ENCODE data around the gene BICRA.

GRCh38 chr19:47631681-47632446 is 22.9 kb downstream of the BICRA start:
- no peak for TF ChIP-seq KDM1A (IDR thresholded peaks at IDR 0.05)
- no peak for TF ChIP-seq MLX (CRISPR knock-in tag; conservative IDR thresholded peaks at IDR 0.05)
- TF ChIP-seq E2F8 (IDR thresholded peaks at IDR 0.05; ENCODE audit: low read depth, partially characterized antibody), result no peak
- TF ChIP-seq HDAC2 (IDR thresholded peaks at IDR 0.05), result no peak
- TF ChIP-seq ZNF3 (CRISPR knock-in tag; IDR thresholded peaks at IDR 0.05), result no peak
- no peak for TF ChIP-seq HNRNPK (IDR thresholded peaks at IDR 0.05; ENCODE audit: low read depth, low read length, poor library complexity, severe bottlenecking)
- TF ChIP-seq RFX5 (IDR thresholded peaks at IDR 0.05; ENCODE audit: low read depth, low read length), result no peak
- no peak for TF ChIP-seq POLR2A (conservative IDR thresholded peaks at IDR 0.05)
- TF ChIP-seq ZNF274 (IDR thresholded peaks at IDR 0.05; ENCODE audit: borderline replicate concordance, low read depth, low read length), result no peak
- no peak for TF ChIP-seq NR3C1 (CRISPR knock-in tag; IDR thresholded peaks at IDR 0.05)
- TF ChIP-seq RBFOX2 (IDR thresholded peaks at IDR 0.05; ENCODE audit: low read depth, low read length), result no peak

Data from K562 (cell line).